GM12891 (cell line): ENCODE results near the gene NEDD4.

Source experiments
- DNase-seq: peaks from one replicate; pipeline ENCODE4 v3.0.0; 2011; ENCODE audit warnings: low spot score; ENCODE audit not compliant: insufficient read length
- FAIRE-seq: peaks from 2 replicates; lab custom pipeline; 2011; peaks lifted over from hg19 to GRCh38; lab: Jason Lieb, UNC
- PAX5 ChIP-seq: IDR thresholded peaks from 2 replicates; pipeline ENCODE4 v1.6.1; 2011; ENCODE audit warnings: low read length, moderate library complexity, mild to moderate bottlenecking; ENCODE audit not compliant: insufficient read depth, severe bottlenecking
- POLR2A ChIP-seq: IDR thresholded peaks from 2 replicates; pipeline ENCODE4 v1.6.1; 2011; ENCODE audit warnings: low read depth, low read length, control low read depth
- POLR2AphosphoS5 ChIP-seq: IDR thresholded peaks from 2 replicates; pipeline ENCODE4 v1.6.1; 2011; ENCODE audit warnings: low read depth, low read length, control low read depth
- POU2F2 ChIP-seq: IDR thresholded peaks from 2 replicates; pipeline ENCODE4 v1.6.1; 2011; ENCODE audit warnings: low read depth, mild to moderate bottlenecking, control low read depth, low read length, moderate library complexity
- SPI1 ChIP-seq: IDR thresholded peaks from 2 replicates; pipeline ENCODE4 v1.6.1; 2011; ENCODE audit warnings: low read depth, low read length, control low read depth
- TAF1 ChIP-seq: IDR thresholded peaks from 2 replicates; pipeline ENCODE4 v1.6.1; 2011; ENCODE audit warnings: low read depth, low read length, control low read depth

NEDD4 gene

DNA sequence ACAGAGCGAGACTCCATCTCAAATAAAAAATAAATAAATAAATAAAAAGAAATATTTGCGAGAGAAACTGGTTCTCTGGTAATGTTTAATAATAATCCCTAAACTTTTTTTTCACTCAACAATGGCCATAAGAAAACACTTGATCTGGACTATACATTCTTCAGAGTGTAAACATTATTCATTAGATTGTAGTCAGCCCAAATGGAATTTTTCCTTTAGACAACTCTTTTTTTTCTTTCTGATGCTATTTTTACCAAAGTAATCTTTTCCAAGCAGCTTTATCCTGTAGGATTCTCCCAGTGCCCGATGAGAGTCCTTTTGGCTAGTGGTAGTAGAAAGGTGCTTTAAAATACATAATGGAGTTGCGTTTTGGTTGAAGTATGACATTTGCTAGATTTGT, 90.4 kb downstream of the NEDD4 start:
- TF ChIP-seq POLR2A (no peak), SPI1 (no peak), PAX5 (no peak), POLR2AphosphoS5 (no peak), POU2F2 (no peak), TAF1 (no peak)
- FAIRE-seq (no peak), DNase-seq (no peak)

DNA sequence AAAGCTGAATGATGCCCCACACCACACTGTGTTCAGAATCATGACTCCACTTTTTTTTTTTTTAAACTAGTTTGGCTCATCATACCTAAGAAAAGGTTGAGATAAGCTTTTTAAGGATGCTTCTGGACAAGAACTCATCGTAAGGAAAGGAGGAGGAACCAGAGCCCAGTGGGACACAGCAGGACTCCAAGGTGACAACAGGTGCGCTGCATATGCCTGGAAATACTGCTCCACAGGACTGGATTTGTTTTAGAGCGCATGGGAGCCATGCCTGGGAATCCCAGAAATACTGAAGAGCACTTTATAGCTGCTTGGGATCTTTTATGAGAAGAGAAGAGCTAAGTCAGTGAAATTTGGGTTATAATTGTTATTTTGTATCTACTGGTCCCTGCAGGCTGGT, 93.4 kb downstream of the NEDD4 start:
- FAIRE-seq: no peak
- no peak for TF ChIP-seq POLR2AphosphoS5
- DNase-seq: no peak

- no peak for DNase-seq
- no peak for TF ChIP-seq POU2F2
- no peak for TF ChIP-seq PAX5
- TF ChIP-seq POLR2A: no peak
- no peak for TF ChIP-seq TAF1
- TF ChIP-seq POLR2AphosphoS5: no peak
- TF ChIP-seq SPI1: no peak
- FAIRE-seq: no peak
Measured at GRCh38 chr15:55899537-55899936, 93.9 kb downstream of the NEDD4 start.

DNA sequence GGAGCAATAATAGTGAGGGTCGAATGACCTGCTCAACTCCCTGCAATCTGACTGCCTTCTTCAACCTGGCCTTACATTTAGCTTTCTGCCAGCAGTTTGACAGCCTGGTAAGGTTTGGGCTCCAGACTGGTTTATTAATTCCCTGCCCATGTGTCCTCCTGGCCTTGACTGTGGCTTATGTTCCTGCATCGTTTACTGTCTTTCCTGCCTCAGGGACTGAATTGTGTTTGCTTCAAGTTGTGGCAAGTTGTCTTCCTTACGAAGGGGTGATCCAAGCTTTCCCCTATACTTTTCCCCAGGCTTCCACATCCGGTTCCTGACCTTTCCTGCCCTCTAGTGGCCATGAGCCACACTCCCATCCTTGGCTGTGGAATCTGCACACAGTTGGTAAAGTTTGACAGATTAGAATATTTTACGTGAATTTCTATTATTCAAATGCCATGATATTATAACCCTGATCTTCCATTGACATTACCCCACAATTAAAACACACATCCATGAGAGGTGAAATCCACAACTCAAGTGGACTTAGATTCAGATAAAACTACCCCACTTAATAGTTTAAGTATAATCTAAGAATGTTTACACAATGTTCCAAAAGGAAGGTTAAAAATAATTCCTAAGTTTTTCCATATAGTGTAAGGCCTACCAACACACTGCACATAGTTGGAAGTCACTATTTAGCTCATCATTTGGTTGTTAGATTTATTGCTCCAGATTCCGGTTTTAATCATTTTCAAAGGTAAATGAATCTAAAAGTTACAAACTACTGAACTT, 95.7 kb downstream of the NEDD4 start:
- TF ChIP-seq POU2F2: no peak
- TF ChIP-seq PAX5: no peak
- no peak for TF ChIP-seq TAF1
- no peak for TF ChIP-seq SPI1
- no peak for TF ChIP-seq POLR2AphosphoS5
- no peak for TF ChIP-seq POLR2A
- no peak for DNase-seq
- FAIRE-seq: peak; percentile 48

DNA sequence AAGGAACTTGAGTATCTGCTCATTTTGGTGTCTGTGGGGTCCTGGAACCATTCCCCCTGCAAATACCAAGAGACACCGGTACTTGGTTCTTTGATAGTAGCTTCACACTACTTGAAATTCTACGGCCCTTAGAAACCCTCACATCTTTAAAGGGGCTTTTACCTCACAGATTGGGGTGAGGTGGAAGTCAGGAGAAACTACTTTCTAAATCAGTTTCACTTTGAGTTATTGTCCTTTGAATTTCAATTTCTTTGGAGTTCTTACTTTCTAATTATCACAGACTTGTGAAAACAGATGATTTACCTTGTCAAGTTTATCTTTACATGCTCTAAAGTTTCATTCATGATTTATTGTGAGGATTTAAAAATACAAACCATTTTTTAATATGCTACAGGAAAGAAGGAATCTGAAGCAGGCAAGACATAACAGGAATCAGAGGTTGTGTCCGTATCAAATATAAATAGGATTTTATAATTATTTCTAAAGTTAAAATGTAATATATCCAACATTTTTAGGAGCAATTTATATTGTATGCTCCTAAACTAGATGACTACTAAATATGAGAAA, 98.9 kb downstream of the NEDD4 start:
- no peak for FAIRE-seq
- TF ChIP-seq POU2F2: no peak
- no peak for TF ChIP-seq POLR2A
- no peak for TF ChIP-seq PAX5
- no peak for TF ChIP-seq POLR2AphosphoS5
- no peak for TF ChIP-seq TAF1
- TF ChIP-seq SPI1: no peak
- DNase-seq: no peak

GRCh38 chr15:55893852-55894251, 99.6 kb downstream of the NEDD4 start:
- DNase-seq (no peak), FAIRE-seq (no peak)
- TF ChIP-seq POLR2AphosphoS5: no peak
- no peak for TF ChIP-seq PAX5
- TF ChIP-seq SPI1: no peak
- no peak for TF ChIP-seq TAF1
- no peak for TF ChIP-seq POU2F2
- no peak for TF ChIP-seq POLR2A

- DNase-seq (no peak), FAIRE-seq (no peak)
- TF ChIP-seq POLR2A (no peak), POU2F2 (no peak), POLR2AphosphoS5 (no peak), TAF1 (no peak), PAX5 (no peak), SPI1 (no peak)
Measured at GRCh38 chr15:55891196-55891595, 102.2 kb downstream of the NEDD4 start.

- DNase-seq (no peak), FAIRE-seq (no peak)
- TF ChIP-seq PAX5 (no peak), TAF1 (no peak), SPI1 (no peak)
Measured at GRCh38 chr15:55884223-55884622, 109.2 kb downstream of the NEDD4 start.

DNA sequence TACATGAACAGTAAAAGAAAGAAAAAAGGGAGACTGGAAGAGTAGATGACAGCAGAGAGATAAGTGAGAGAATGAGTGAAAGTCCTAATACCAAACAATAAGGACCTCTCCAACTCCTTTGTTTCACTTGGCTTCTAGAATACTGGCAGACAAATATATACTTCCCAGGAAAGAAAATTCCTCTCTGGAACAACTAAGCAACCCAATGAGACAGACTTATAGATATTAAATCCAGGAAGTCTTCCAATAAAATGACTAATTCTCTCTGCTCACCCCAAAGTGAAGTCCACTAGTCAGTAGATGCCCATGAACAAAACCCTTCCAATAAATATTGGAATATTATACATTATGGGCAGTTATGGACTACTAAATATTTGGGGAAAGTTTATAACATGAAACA, 114.2 kb downstream of the NEDD4 start:
- DNase-seq: no peak
- TF ChIP-seq POLR2AphosphoS5 (no peak), POU2F2 (no peak), SPI1 (no peak), PAX5 (no peak), TAF1 (no peak), POLR2A (no peak)
- no peak for FAIRE-seq

GRCh38 chr15:55873024-55873720, 120.2 kb downstream of the NEDD4 start:
- FAIRE-seq (no peak), DNase-seq (no peak)
- TF ChIP-seq POLR2AphosphoS5 (no peak), POLR2A (no peak), POU2F2 (no peak), PAX5 (no peak), SPI1 (no peak), TAF1 (no peak)
